NT2/D1 (cell line): ENCODE results near the gene SIGLEC6.

Experiments
- DNase-seq: peaks from one replicate; pipeline ENCODE4 v3.0.0-alpha.2; 2011; ENCODE audit warnings: low read depth, low spot score
- H3K27me3 ChIP-seq: 2 replicates; pipeline ENCODE4 v1.6.0; 2011; ENCODE audit warnings: mild to moderate bottlenecking; ENCODE audit not compliant: insufficient read length, insufficient read depth
- H3K36me3 ChIP-seq: 2 replicates; pipeline ENCODE4 v1.6.1; 2011; ENCODE audit warnings: mild to moderate bottlenecking, low read length, mixed read lengths; ENCODE audit not compliant: insufficient read depth, insufficient read length
- H3K4me1 ChIP-seq: 2 replicates; pipeline ENCODE4 v1.5.1; 2011; ENCODE audit not compliant: insufficient read depth, insufficient read length
- H3K4me3 ChIP-seq: 2 replicates; pipeline ENCODE4 v1.5.1; 2011; ENCODE audit warnings: low read depth; ENCODE audit not compliant: insufficient read length
- H3K9ac ChIP-seq: 2 replicates; pipeline ENCODE4 v1.6.0; 2011; ENCODE audit warnings: low read depth; ENCODE audit not compliant: insufficient read length
- H3K9me3 ChIP-seq: 2 replicates; pipeline ENCODE4 v1.5.1; 2011; ENCODE audit warnings: mild to moderate bottlenecking, low read length; ENCODE audit not compliant: insufficient read depth
- SUZ12 ChIP-seq: IDR thresholded peaks from 2 replicates; pipeline ENCODE4 v1.6.1; 2011; ENCODE audit not compliant: insufficient read length, insufficient read depth; ENCODE audit errors: extremely low read depth
- YY1 ChIP-seq: IDR thresholded peaks from 2 replicates; pipeline ENCODE4 v1.6.1; 2011; ENCODE audit not compliant: insufficient read length, insufficient read depth
- ZNF274 ChIP-seq: IDR thresholded peaks from 2 replicates; pipeline ENCODE4 v1.6.1; 2011; ENCODE audit warnings: mild to moderate bottlenecking, low read depth, low read length

The SIGLEC6 gene

GRCh38 chr19:51548213-51548651 is 16.8 kb upstream of the SIGLEC6 start:
- TF ChIP-seq YY1 (no peak), SUZ12 (no peak), ZNF274 (no peak)
- no peaks in the 10 kb centered on the region for H3K36me3 ChIP-seq
- no peak for DNase-seq
- peaks cover 5% of the 10 kb centered on the region; the same call in 1 of the 2 replicates for H3K9me3 ChIP-seq
- no peaks in the 10 kb centered on the region for H3K4me1 ChIP-seq
- H3K27me3 ChIP-seq = peaks cover 18% of the 10 kb centered on the region
- H3K4me3 ChIP-seq = no peak overlapping the region
- no peak overlapping the region for H3K9ac ChIP-seq

- Histone ChIP-seq H3K36me3 (no peaks in the 10 kb centered on the region), H3K27me3 (peaks cover 16% of the 10 kb centered on the region), H3K9me3 (peaks cover 5% of the 10 kb centered on the region; the same call in 1 of the 2 replicates), H3K4me3 (no peak overlapping the region), H3K4me1 (no peaks in the 10 kb centered on the region), H3K9ac (no peak overlapping the region)
- TF ChIP-seq YY1 (no peak), ZNF274 (no peak), SUZ12 (no peak)
- DNase-seq = no peak
These were observed 16.1 kb upstream of the SIGLEC6 start for GRCh38 chr19:51547397-51548212.

- H3K9ac ChIP-seq = no peak overlapping the region
- no peak overlapping the region for H3K4me3 ChIP-seq
- TF ChIP-seq SUZ12 (no peak), ZNF274 (no peak), YY1 (no peak)
These were observed 15.4 kb upstream of the SIGLEC6 start for GRCh38 chr19:51546650-51547396.

GRCh38 chr19:51546107-51546649 is 14.7 kb upstream of the SIGLEC6 start:
- H3K9ac ChIP-seq = no peak overlapping the region
- H3K4me3 ChIP-seq = no peak overlapping the region
- no peaks in the 10 kb centered on the region for H3K4me1 ChIP-seq
- no peaks in the 10 kb centered on the region for H3K36me3 ChIP-seq
- no peak for DNase-seq
- H3K9me3 ChIP-seq = peaks cover 5% of the 10 kb centered on the region; the same call in 1 of the 2 replicates
- TF ChIP-seq YY1 (no peak), SUZ12 (no peak), ZNF274 (no peak)
- peaks cover 3% of the 10 kb centered on the region for H3K27me3 ChIP-seq

More at GRCh38 chr19:51546650-51547396, 15.4 kb upstream of the SIGLEC6 start:
- Histone ChIP-seq H3K27me3 (peaks cover 9% of the 10 kb centered on the region), H3K36me3 (no peaks in the 10 kb centered on the region), H3K9me3 (peaks cover 5% of the 10 kb centered on the region; the same call in 1 of the 2 replicates), H3K4me1 (no peaks in the 10 kb centered on the region)
- DNase-seq = no peak

- Histone ChIP-seq H3K36me3 (no peaks in the 10 kb centered on the region), H3K9ac (no peak overlapping the region), H3K4me1 (no peaks in the 10 kb centered on the region), H3K4me3 (no peak overlapping the region), H3K9me3 (peaks cover under 1% of the 10 kb centered on the region; the same call in 1 of the 2 replicates), H3K27me3 (peaks cover 2% of the 10 kb centered on the region)
- TF ChIP-seq YY1 = no peak
- no peak for TF ChIP-seq ZNF274
- no peak for TF ChIP-seq SUZ12
- DNase-seq = no peak
These were observed 12.6 kb upstream of the SIGLEC6 start for GRCh38 chr19:51544038-51544437.

DNA sequence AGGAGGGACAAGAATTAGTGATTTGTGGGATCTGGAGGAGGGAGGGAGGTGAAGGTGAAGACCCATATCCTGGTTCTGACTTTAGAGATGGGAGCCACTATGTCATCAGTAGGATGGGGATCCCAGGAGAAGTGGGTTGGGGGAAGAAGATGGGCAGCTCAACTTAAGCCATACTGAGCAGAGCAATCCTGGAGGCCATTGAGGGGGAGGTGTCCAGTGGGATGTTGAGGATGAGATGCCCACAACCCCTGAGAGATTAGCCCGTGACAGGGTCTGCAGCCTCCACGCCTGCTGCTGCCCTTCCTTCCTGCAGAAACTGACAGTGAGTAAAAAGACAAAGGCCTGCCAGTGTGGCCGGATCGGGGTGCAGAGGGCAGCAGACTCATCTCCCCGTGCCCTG is 11.2 kb upstream of the SIGLEC6 start:
- no peak overlapping the region for H3K4me3 ChIP-seq
- no peak for DNase-seq

More for the DNA sequence above, 11.2 kb upstream of the SIGLEC6 start:
- no peaks in the 10 kb centered on the region for H3K27me3 ChIP-seq
- H3K36me3 ChIP-seq = no peaks in the 10 kb centered on the region
- TF ChIP-seq SUZ12 (no peak), YY1 (no peak), ZNF274 (no peak)
- H3K4me1 ChIP-seq = no peaks in the 10 kb centered on the region
- no peak overlapping the region for H3K9ac ChIP-seq
- H3K9me3 ChIP-seq = no peaks in the 10 kb centered on the region
